GM12892 (cell line): ENCODE data around the gene ZNF454.

ENCODE experiments used
- DNase-seq: peaks from one replicate; pipeline ENCODE4 v3.0.0; 2011; ENCODE audit not compliant: insufficient read length
- FAIRE-seq: peaks from 2 replicates; lab custom pipeline; 2011; peaks lifted over from hg19 to GRCh38; lab: Jason Lieb, UNC
- POLR2A ChIP-seq: IDR thresholded peaks from 2 replicates; pipeline ENCODE4 v1.6.1; 2011; ENCODE audit warnings: low read depth, low read length, control low read depth
- POLR2AphosphoS5 ChIP-seq: IDR thresholded peaks from 2 replicates; pipeline ENCODE4 v1.6.1; 2011; ENCODE audit warnings: low read depth, low read length, control low read depth
- TAF1 ChIP-seq: IDR thresholded peaks from 2 replicates; pipeline ENCODE4 v1.6.1; 2011; ENCODE audit warnings: low read depth, mild to moderate bottlenecking, control low read depth, low read length, borderline replicate concordance

Gene ZNF454

GRCh38 chr5:178984145-178985072 is 43.4 kb downstream of the ZNF454 start:
- TF ChIP-seq POLR2A: no peak
- TF ChIP-seq TAF1: no peak
- TF ChIP-seq POLR2AphosphoS5: no peak
- FAIRE-seq (no peak), DNase-seq (no peak)

- FAIRE-seq (no peak), DNase-seq (no peak)
- no peak for TF ChIP-seq TAF1
- no peak for TF ChIP-seq POLR2AphosphoS5
- no peak for TF ChIP-seq POLR2A
Observed at GRCh38 chr5:178986326-178986960, 45.4 kb downstream of the ZNF454 start.

- FAIRE-seq (no peak), DNase-seq (no peak)
- TF ChIP-seq POLR2AphosphoS5: no peak
- TF ChIP-seq TAF1: no peak
- no peak for TF ChIP-seq POLR2A
Observed at GRCh38 chr5:178988436-178989220, 47.6 kb downstream of the ZNF454 start.

GRCh38 chr5:178989311-178989710 is 48.3 kb downstream of the ZNF454 start:
- no peak for TF ChIP-seq TAF1
- no peak for TF ChIP-seq POLR2A
- TF ChIP-seq POLR2AphosphoS5: no peak
- DNase-seq: no peak
- no peak for FAIRE-seq

GRCh38 chr5:178990491-178990890 is 49.5 kb downstream of the ZNF454 start:
- DNase-seq (no peak), FAIRE-seq (no peak)
- no peak for TF ChIP-seq TAF1
- no peak for TF ChIP-seq POLR2AphosphoS5
- TF ChIP-seq POLR2A: no peak

- no peak for FAIRE-seq
- no peak for DNase-seq
- TF ChIP-seq POLR2AphosphoS5: no peak
- TF ChIP-seq POLR2A: no peak
- TF ChIP-seq TAF1: no peak
Observed at GRCh38 chr5:178991190-178992145, 50.5 kb downstream of the ZNF454 start.

GRCh38 chr5:178992291-178992895 is 51.4 kb downstream of the ZNF454 start:
- no peak for FAIRE-seq
- TF ChIP-seq POLR2AphosphoS5: no peak
- TF ChIP-seq TAF1: no peak
- TF ChIP-seq POLR2A: no peak
- no peak for DNase-seq

GRCh38 chr5:178993236-178993765 is 52.3 kb downstream of the ZNF454 start:
- no peak for FAIRE-seq
- no peak for TF ChIP-seq POLR2A
- no peak for TF ChIP-seq POLR2AphosphoS5
- no peak for TF ChIP-seq TAF1

GRCh38 chr5:178993955-178994579 is 53.1 kb downstream of the ZNF454 start:
- no peak for FAIRE-seq
- no peak for DNase-seq
- no peak for TF ChIP-seq POLR2A
- TF ChIP-seq TAF1: no peak
- no peak for TF ChIP-seq POLR2AphosphoS5

More at GRCh38 chr5:178993236-178993765, 52.3 kb downstream of the ZNF454 start:
- DNase-seq: no peak

- FAIRE-seq: no peak
- TF ChIP-seq TAF1: no peak
- TF ChIP-seq POLR2AphosphoS5: no peak
- no peak for TF ChIP-seq POLR2A
- no peak for DNase-seq
Observed at GRCh38 chr5:178994580-178995340, 53.8 kb downstream of the ZNF454 start, which contains the start of gene GRM6. Gene GRM6, minus strand, starts transcription at chr5:178995320. Its CDS starts 376 bp downstream, at chr5:178994944.

GRCh38 chr5:178995341-178995690 is 54.3 kb downstream of the ZNF454 start:
- FAIRE-seq (no peak), DNase-seq (no peak)
- TF ChIP-seq TAF1 (no peak), POLR2A (no peak), POLR2AphosphoS5 (no peak)
